Skeletal muscle cell (primary cell): ENCODE data around the gene ADGB.

Source experiments
- DNase-seq: peaks from one replicate; pipeline ENCODE4 v3.0.0-alpha.2; 2010; ENCODE audit warnings: low read depth
- H3K4me3 ChIP-seq: 2 replicates; pipeline ENCODE4 v1.5.1; 2011; ENCODE audit warnings: low read depth, mild to moderate bottlenecking, control low read depth, low read length, moderate library complexity

The ADGB gene

GRCh38 chr6:146620655-146621054, 21.9 kb downstream of the ADGB start:
- no peak overlapping the region for H3K4me3 ChIP-seq
- peak; percentile 5 for DNase-seq

DNA sequence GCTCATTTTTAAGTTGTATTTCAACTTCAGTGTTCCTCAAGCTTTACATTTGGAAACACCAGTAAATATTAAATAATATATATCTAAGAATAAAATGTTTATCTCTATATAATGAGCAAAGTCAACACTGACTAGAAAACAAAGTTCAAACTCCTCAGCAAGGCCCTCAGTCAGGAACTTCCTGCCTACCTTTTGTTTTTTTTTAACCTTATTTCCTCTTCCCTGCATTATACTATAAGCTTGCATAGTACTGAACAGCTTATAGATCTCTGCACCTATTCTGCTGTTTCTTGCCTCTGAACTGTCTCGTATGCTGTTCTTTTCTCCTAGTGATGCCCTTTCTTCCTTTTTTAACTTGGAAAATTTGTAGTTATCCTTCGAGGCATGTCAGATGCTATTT, 29.6 kb downstream of the ADGB start:
- DNase-seq = no peak
- H3K4me3 ChIP-seq = no peak overlapping the region

GRCh38 chr6:146634022-146634421, 35.2 kb downstream of the ADGB start:
- DNase-seq = no peak
- no peak overlapping the region for H3K4me3 ChIP-seq

DNA sequence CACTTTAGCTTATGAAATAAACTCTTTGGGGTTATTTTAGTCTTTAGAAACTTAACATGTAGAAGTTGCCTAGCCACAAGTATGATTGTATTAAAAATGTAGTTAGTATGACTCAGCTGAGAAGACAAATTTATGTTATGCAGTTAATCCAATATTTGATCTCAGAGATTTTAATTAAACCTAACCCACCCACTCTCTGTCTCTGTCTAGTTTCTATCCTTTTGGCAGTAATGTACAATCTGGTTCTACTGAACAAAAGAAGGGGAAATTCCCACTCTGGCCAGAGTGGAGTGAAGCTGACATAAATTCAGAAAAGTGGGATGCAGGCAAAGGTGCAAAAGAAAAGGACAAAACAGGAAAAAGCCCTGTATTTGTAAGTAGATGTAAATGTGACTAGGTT, 36.4 kb downstream of the ADGB start:
- H3K4me3 ChIP-seq = no peak overlapping the region
- no peak for DNase-seq

- no peak for DNase-seq
- H3K4me3 ChIP-seq = no peak overlapping the region
These were observed 37.7 kb downstream of the ADGB start for GRCh38 chr6:146636481-146636880.

GRCh38 chr6:146642921-146643320, 44.1 kb downstream of the ADGB start:
- no peak for DNase-seq
- no peak overlapping the region for H3K4me3 ChIP-seq

DNA sequence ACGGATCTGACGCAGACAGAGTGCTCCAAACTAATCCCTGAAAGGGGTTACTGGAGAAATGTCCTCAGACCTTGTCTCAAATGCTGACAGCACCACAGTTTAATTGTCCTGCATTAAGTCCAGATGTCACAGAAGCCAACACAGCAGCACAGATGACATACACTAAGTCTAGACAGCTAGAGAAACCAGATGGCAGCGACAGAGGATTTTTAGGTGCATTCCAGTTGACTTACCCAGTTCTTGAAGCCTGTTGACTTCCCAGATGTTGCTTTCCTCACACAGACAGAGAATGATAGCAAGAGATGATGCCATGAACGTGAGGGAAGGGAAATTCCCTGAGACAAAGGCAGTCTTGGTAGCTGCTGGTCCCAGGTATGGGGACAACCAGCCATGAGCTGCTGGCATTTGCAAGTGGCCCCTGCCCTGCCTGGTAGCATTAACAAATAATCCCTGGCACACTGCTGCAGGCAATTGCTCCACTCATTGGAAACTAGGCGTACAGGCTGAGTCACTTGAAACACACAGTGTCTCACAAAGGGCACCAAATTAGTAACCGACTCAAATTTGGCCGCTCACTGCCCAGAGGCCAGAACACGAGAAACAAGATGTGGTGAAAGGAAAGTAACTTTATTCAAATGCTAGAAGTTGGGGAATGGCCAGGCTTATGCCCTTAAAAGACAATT, 52.2 kb downstream of the ADGB start:
- no peak overlapping the region for H3K4me3 ChIP-seq
- no peak for DNase-seq

- no peak overlapping the region for H3K4me3 ChIP-seq
- DNase-seq = no peak
These were observed 52.7 kb downstream of the ADGB start for GRCh38 chr6:146651482-146651863.

- no peak for DNase-seq
- no peak overlapping the region for H3K4me3 ChIP-seq
These were observed 58.7 kb downstream of the ADGB start for GRCh38 chr6:146657432-146657831.

DNA sequence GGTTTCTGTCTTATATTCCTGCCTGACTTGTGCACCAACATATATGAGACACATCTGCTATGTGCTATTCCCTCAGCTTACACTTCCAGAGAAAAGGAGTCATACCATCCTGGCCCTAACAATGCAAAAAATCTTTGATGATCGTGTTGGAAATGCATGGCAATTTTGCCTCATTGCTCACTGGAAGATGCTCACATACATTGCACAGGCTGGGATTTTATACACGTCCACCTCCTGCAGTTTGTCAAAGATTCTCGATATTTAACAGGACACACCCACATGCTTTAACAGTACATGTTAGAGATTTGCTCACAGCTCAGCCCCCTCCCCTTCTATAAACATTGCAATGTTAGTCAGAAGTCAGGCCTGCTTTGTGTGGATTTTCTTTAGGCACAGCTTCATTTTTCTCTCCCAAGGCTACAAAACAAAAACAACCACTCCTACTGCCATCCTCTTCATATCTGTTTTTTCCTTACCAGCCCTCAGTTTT, 66.1 kb downstream of the ADGB start:
- H3K4me3 ChIP-seq = no peak overlapping the region
- DNase-seq = no peak

- DNase-seq = no peak
These were observed 68.1 kb downstream of the ADGB start for GRCh38 chr6:146666909-146667308.

GRCh38 chr6:146670161-146670560, 71.4 kb downstream of the ADGB start:
- DNase-seq = no peak
- no peak overlapping the region for H3K4me3 ChIP-seq

More at GRCh38 chr6:146666909-146667308, 68.1 kb downstream of the ADGB start:
- no peak overlapping the region for H3K4me3 ChIP-seq

- H3K4me3 ChIP-seq = no peak overlapping the region
- no peak for DNase-seq
These were observed 74.3 kb downstream of the ADGB start for GRCh38 chr6:146673069-146673468.

DNA sequence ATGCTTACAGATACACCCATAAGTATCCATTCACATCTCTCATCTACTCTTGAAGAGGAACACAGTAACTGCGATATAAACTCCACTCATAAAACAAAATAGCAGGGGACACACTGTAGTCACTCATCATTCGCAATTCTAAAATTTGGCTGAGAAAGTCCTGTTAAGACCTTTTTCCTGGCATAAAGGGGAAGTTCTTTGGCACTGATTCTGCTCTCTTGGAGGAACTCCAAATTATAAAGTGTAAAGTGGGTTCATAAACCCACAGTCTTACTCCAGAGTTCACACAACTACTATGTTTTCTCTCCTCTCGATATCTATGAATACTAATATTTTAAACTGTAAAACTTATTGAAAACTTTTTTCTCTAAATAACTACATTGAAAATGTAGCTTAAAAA, 80.6 kb downstream of the ADGB start:
- DNase-seq = no peak
- no peak overlapping the region for H3K4me3 ChIP-seq

GRCh38 chr6:146682919-146683318, 84.1 kb downstream of the ADGB start:
- DNase-seq = no peak
- H3K4me3 ChIP-seq = no peak overlapping the region

- no peak for DNase-seq
These were observed 91.0 kb downstream of the ADGB start for GRCh38 chr6:146689806-146690205.

DNA sequence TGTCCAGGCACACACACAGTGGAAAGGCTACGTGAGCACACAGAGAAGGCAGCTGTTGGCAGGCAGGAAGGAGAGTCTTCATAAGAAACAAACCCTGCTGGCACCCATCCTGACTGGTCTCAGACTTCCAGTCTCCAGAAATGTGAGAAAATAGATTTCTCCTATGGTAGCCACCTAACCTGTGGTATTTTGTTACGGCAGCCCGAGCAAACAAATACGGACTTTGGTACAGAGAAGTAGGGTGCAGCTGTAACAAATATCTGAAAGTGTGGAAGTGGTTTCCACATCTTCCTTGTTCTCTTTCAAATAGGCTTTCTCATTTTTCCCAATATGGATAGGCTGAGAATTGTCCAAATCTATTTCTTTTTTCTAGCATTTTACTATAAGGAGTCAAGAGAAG, 94.6 kb downstream of the ADGB start:
- no peak for DNase-seq
- no peak overlapping the region for H3K4me3 ChIP-seq

More at GRCh38 chr6:146689806-146690205, 91.0 kb downstream of the ADGB start:
- no peak overlapping the region for H3K4me3 ChIP-seq

- DNase-seq = no peak
- H3K4me3 ChIP-seq = no peak overlapping the region
These were observed 99.1 kb downstream of the ADGB start for GRCh38 chr6:146697921-146698320.

DNA sequence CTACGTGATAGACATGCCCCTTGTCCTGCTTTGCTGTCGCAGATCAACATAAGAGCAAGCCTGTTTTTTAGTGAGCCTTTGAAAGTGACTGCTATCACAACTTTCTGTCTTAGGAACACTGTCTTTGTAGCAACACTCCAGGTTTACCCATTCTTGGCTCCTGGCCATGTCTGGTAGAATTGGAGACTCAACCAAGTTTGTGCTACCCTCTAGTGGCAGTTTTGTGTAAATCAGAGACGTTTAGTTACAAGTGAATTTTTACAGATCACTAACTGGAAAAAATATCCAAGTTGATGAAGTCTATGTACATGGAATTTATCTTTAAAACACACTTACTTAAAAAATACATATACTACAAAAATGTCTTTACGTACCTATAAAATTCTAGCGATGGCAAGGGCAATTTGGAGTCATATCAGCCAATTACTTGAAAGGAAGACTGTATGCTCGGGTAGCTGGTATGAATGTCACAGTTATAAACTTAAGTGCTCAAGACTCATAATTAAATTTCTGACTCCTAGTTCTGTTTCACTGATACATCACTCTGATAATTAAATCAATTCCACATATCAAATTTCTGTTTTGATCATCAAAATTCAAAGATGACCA, 101.4 kb downstream of the ADGB start:
- no peak overlapping the region for H3K4me3 ChIP-seq
- peak; percentile 45 for DNase-seq

DNA sequence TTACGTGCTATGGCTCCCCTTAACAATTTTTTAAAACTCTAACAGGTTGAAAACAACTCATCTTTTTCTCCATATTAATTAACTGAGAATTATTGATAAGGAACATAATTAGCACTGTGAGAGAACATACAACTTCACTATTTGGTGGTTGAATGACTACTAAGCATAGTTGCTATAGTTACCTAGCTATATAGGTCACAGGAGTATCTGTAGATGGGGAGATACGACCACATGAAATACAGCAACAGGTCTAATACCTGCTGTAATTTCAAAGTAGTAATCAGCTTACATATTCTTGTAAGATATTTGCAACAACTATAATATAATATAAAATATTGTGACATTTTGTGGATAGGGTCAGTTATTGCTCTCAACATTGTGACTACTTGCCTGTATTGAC, 102.9 kb downstream of the ADGB start:
- H3K4me3 ChIP-seq = no peak overlapping the region
- DNase-seq = no peak

GRCh38 chr6:146709036-146709622, 110.4 kb downstream of the ADGB start:
- no peak for DNase-seq
- no peak overlapping the region for H3K4me3 ChIP-seq
